ENCODE measurements around the gene TMEM179.

The TMEM179 gene

GRCh38 chr14:104574536-104574935 lies 30.0 kb downstream of the TMEM179 start:
- no peak overlapping the region for H3K27ac ChIP-seq
- TF ChIP-seq CTCF (conservative IDR thresholded peaks at IDR 0.05; ENCODE audit: low read depth): no peak
- CTCF ChIA-PET: interaction anchor here (1.1 kb wide), 1 partner anchor 437 kb away, joined by 3 read pairs; no protein-coding TSS in a partner anchor
- DNase-seq (ENCODE audit: low spot score): no peak
- POLR2A ChIA-PET (ENCODE audit: low non-redundant PET): no interaction called here

- ChIA-PET POLR2A (ENCODE audit: low non-redundant PET) (no interaction called here), CTCF (interaction anchor here (0.7 kb wide), 1 partner anchor 199 kb away, joined by 4 read pairs; no protein-coding TSS in a partner anchor)
- TF ChIP-seq CTCF (conservative IDR thresholded peaks at IDR 0.05; ENCODE audit: low read depth): no peak
- H3K27ac ChIP-seq: no peak overlapping the region
- no peak for DNase-seq (ENCODE audit: low spot score)
Measured at GRCh38 chr14:104573930-104574329, 30.6 kb downstream of the TMEM179 start.

- DNase-seq (ENCODE audit: low spot score): no peak
- no peak for TF ChIP-seq CTCF (conservative IDR thresholded peaks at IDR 0.05; ENCODE audit: low read depth)
- POLR2A ChIA-PET (ENCODE audit: low non-redundant PET): no interaction called here
- H3K27ac ChIP-seq: no peak overlapping the region
- CTCF ChIA-PET: no interaction called here
Measured at GRCh38 chr14:104572668-104573067, 31.9 kb downstream of the TMEM179 start.

- no peak overlapping the region for H3K27ac ChIP-seq
- ChIA-PET POLR2A (ENCODE audit: low non-redundant PET) (no interaction called here), CTCF (no interaction called here)
- no peak for DNase-seq (ENCODE audit: low spot score)
- no peak for TF ChIP-seq CTCF (conservative IDR thresholded peaks at IDR 0.05; ENCODE audit: low read depth)
Measured at GRCh38 chr14:104572024-104572626, 32.4 kb downstream of the TMEM179 start.

- DNase-seq (ENCODE audit: low spot score): no peak
- ChIA-PET CTCF (no interaction called here), POLR2A (ENCODE audit: low non-redundant PET) (no interaction called here)
- TF ChIP-seq CTCF (conservative IDR thresholded peaks at IDR 0.05; ENCODE audit: low read depth): no peak
- H3K27ac ChIP-seq: no peak overlapping the region
Measured at GRCh38 chr14:104571246-104571645, 33.3 kb downstream of the TMEM179 start.

GRCh38 chr14:104569435-104569834 lies 35.1 kb downstream of the TMEM179 start:
- CTCF ChIA-PET: no interaction called here
- no peak for DNase-seq (ENCODE audit: low spot score)
- POLR2A ChIA-PET (ENCODE audit: low non-redundant PET): no interaction called here
- no peak overlapping the region for H3K27ac ChIP-seq
- no peak for TF ChIP-seq CTCF (conservative IDR thresholded peaks at IDR 0.05; ENCODE audit: low read depth)
